ENCODE measurements around the gene CCZ1.
"Not testable (repeated sequence)": the region's sequence is repeated elsewhere in the genome, so short reads cannot be mapped to it uniquely, and the experiment has no call there.

GRCh38 chr7:5930290-5930689 is 31.8 kb downstream of the CCZ1 start:
- not testable (repeated sequence) for TF ChIP-seq KLF1 (tag; IDR thresholded peaks at IDR 0.05); MTA2 (IDR thresholded peaks at IDR 0.05; ENCODE audit: low read depth); ZNF12 (CRISPR knock-in tag; IDR thresholded peaks at IDR 0.05); BRD9 (IDR thresholded peaks at IDR 0.05; ENCODE audit: low read depth, partially characterized antibody); CREB3 (tag; conservative IDR thresholded peaks at IDR 0.05; ENCODE audit: low read depth); ATF3 (IDR thresholded peaks at IDR 0.05); ATF3 (CRISPR knock-in tag; conservative IDR thresholded peaks at IDR 0.05); ATF2 (CRISPR knock-in tag; IDR thresholded peaks at IDR 0.05); ARNT (IDR thresholded peaks at IDR 0.05); JUN (IDR thresholded peaks at IDR 0.05; ENCODE audit: borderline replicate concordance, low read depth, low read length); JUN (CRISPR knock-in tag; IDR thresholded peaks at IDR 0.05; ENCODE audit: borderline replicate concordance)
- TF ChIP-seq, protein P1, sequence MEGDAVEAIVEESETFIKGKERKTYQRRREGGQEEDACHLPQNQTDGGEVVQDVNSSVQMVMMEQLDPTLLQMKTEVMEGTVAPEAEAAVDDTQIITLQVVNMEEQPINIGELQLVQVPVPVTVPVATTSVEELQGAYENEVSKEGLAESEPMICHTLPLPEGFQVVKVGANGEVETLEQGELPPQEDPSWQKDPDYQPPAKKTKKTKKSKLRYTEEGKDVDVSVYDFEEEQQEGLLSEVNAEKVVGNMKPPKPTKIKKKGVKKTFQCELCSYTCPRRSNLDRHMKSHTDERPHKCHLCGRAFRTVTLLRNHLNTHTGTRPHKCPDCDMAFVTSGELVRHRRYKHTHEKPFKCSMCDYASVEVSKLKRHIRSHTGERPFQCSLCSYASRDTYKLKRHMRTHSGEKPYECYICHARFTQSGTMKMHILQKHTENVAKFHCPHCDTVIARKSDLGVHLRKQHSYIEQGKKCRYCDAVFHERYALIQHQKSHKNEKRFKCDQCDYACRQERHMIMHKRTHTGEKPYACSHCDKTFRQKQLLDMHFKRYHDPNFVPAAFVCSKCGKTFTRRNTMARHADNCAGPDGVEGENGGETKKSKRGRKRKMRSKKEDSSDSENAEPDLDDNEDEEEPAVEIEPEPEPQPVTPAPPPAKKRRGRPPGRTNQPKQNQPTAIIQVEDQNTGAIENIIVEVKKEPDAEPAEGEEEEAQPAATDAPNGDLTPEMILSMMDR (IDR thresholded peaks at IDR 0.05 in 2 of 3, conservative IDR thresholded peaks at IDR 0.05 in 1 of 3; ENCODE audit: insufficient read depth in 2 of 3, low read depth in 1 of 3, low read length in 3 of 3): not testable (repeated sequence)
- TF ChIP-seq, protein P2, sequence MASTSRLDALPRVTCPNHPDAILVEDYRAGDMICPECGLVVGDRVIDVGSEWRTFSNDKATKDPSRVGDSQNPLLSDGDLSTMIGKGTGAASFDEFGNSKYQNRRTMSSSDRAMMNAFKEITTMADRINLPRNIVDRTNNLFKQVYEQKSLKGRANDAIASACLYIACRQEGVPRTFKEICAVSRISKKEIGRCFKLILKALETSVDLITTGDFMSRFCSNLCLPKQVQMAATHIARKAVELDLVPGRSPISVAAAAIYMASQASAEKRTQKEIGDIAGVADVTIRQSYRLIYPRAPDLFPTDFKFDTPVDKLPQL (IDR thresholded peaks at IDR 0.05; ENCODE audit: extremely low read depth, insufficient read length): not testable (repeated sequence)

All from K562 (cell line).